ENCODE measurements around the gene SUPT20HL1.
A peak's percentile ranks its signal among the peaks of the same experiment; 100 is the strongest.
"Not testable (repeated sequence)": the region's sequence is repeated elsewhere in the genome, so short reads cannot be mapped to it uniquely, and the experiment has no call there.

The SUPT20HL1 gene

GRCh38 chrX:24376403-24376802, 16.0 kb downstream of the SUPT20HL1 start:
- Mint-ChIP-seq H3K4me1 (peaks cover 3% of the 10 kb centered on the region), H3K9me3 (no peaks in the 10 kb centered on the region), H3K36me3 (no peaks in the 10 kb centered on the region), H3K27ac (no peak overlapping the region), H3K4me3 (no peak overlapping the region)
- ATAC-seq = no peak
- DNase-seq (ENCODE audit: low spot score in 2 of 2) = no peak

- no peak overlapping the region for H3K27ac Mint-ChIP-seq
- ATAC-seq (no peak), DNase-seq (ENCODE audit: low spot score in 2 of 2) (no peak)
- no peaks in the 10 kb centered on the region for H3K4me1 Mint-ChIP-seq
- no peak overlapping the region for H3K4me3 Mint-ChIP-seq
- H3K36me3 Mint-ChIP-seq = no peaks in the 10 kb centered on the region
- H3K9me3 Mint-ChIP-seq = no peaks in the 10 kb centered on the region
These were observed 16.8 kb downstream of the SUPT20HL1 start for GRCh38 chrX:24377195-24377594.

GRCh38 chrX:24377911-24378468, 17.6 kb downstream of the SUPT20HL1 start:
- Mint-ChIP-seq H3K4me1 (no peaks in the 10 kb centered on the region), H3K9me3 (no peaks in the 10 kb centered on the region), H3K36me3 (no peaks in the 10 kb centered on the region), H3K4me3 (no peak overlapping the region), H3K27ac (no peak overlapping the region)
- no peak for ATAC-seq
- DNase-seq (ENCODE audit: low spot score in 2 of 2) = no peak

- H3K4me1 Mint-ChIP-seq = no peaks in the 10 kb centered on the region
- no peak overlapping the region for H3K27ac Mint-ChIP-seq
- H3K4me3 Mint-ChIP-seq = no peak overlapping the region
- H3K9me3 Mint-ChIP-seq = no peaks in the 10 kb centered on the region
- H3K36me3 Mint-ChIP-seq = no peaks in the 10 kb centered on the region
- DNase-seq (ENCODE audit: low spot score in 2 of 2) = no peak
- ATAC-seq = no peak
These were observed 18.3 kb downstream of the SUPT20HL1 start for GRCh38 chrX:24378706-24379105.

- Mint-ChIP-seq H3K9me3 (no peaks in the 10 kb centered on the region), H3K4me1 (no peaks in the 10 kb centered on the region), H3K36me3 (no peaks in the 10 kb centered on the region)
These were observed 20.1 kb downstream of the SUPT20HL1 start for GRCh38 chrX:24380262-24381187.

GRCh38 chrX:24382315-24382714, 21.9 kb downstream of the SUPT20HL1 start:
- H3K9me3 Mint-ChIP-seq; ATAC-seq; H3K36me3 Mint-ChIP-seq; H3K4me3 Mint-ChIP-seq; H3K4me1 Mint-ChIP-seq; H3K27ac Mint-ChIP-seq; DNase-seq (ENCODE audit: low spot score in 2 of 2): not testable (repeated sequence)

More at GRCh38 chrX:24380262-24381187, 20.1 kb downstream of the SUPT20HL1 start:
- Mint-ChIP-seq H3K27ac (no peak overlapping the region), H3K4me3 (no peak overlapping the region)
- ATAC-seq (no peak), DNase-seq (ENCODE audit: low spot score in 2 of 2) (no peak)

GRCh38 chrX:24387724-24388123, 27.3 kb downstream of the SUPT20HL1 start:
- Mint-ChIP-seq H3K36me3 (no peaks in the 10 kb centered on the region), H3K4me3 (no peak overlapping the region), H3K27ac (no peak overlapping the region), H3K4me1 (no peaks in the 10 kb centered on the region), H3K9me3 (no peaks in the 10 kb centered on the region)
- DNase-seq (ENCODE audit: low spot score in 2 of 2) (no peak), ATAC-seq (no peak)

- no peak for DNase-seq (ENCODE audit: low spot score in 2 of 2)
- Mint-ChIP-seq H3K27ac (no peak overlapping the region), H3K4me1 (no peaks in the 10 kb centered on the region), H3K36me3 (no peaks in the 10 kb centered on the region), H3K9me3 (no peaks in the 10 kb centered on the region), H3K4me3 (no peak overlapping the region)
- ATAC-seq = no peak
These were observed 30.9 kb downstream of the SUPT20HL1 start for GRCh38 chrX:24391389-24391788.

- Mint-ChIP-seq H3K4me3 (no peak overlapping the region), H3K9me3 (no peaks in the 10 kb centered on the region), H3K36me3 (no peaks in the 10 kb centered on the region), H3K4me1 (no peaks in the 10 kb centered on the region), H3K27ac (no peak overlapping the region)
- DNase-seq (ENCODE audit: low spot score in 2 of 2) = no peak
- no peak for ATAC-seq
These were observed 31.4 kb downstream of the SUPT20HL1 start for GRCh38 chrX:24391843-24392242.

- H3K4me3 Mint-ChIP-seq = no peak overlapping the region
- ATAC-seq (no peak), DNase-seq (ENCODE audit: low spot score in 2 of 2) (no peak)
- H3K4me1 Mint-ChIP-seq = no peaks in the 10 kb centered on the region
- H3K36me3 Mint-ChIP-seq = no peaks in the 10 kb centered on the region
- H3K9me3 Mint-ChIP-seq = no peaks in the 10 kb centered on the region
- H3K27ac Mint-ChIP-seq = no peak overlapping the region
These were observed 32.3 kb downstream of the SUPT20HL1 start for GRCh38 chrX:24392709-24393108.

- ATAC-seq (peak; percentile 76), DNase-seq (ENCODE audit: low spot score in 2 of 2) (peak; percentile 24 to 51)
- Mint-ChIP-seq H3K4me1 (no peaks in the 10 kb centered on the region), H3K4me3 (no peak overlapping the region), H3K36me3 (no peaks in the 10 kb centered on the region), H3K27ac (no peak overlapping the region), H3K9me3 (no peaks in the 10 kb centered on the region)
These were observed 35.3 kb downstream of the SUPT20HL1 start for GRCh38 chrX:24395775-24396174.

GRCh38 chrX:24396236-24396930, 35.9 kb downstream of the SUPT20HL1 start:
- H3K4me1 Mint-ChIP-seq = no peaks in the 10 kb centered on the region
- no peak overlapping the region for H3K27ac Mint-ChIP-seq
- no peaks in the 10 kb centered on the region for H3K9me3 Mint-ChIP-seq
- H3K36me3 Mint-ChIP-seq = no peaks in the 10 kb centered on the region
- ATAC-seq = no peak
- H3K4me3 Mint-ChIP-seq = no peak overlapping the region
- no peak for DNase-seq (ENCODE audit: low spot score in 2 of 2)

- no peak overlapping the region for H3K27ac Mint-ChIP-seq
- DNase-seq (ENCODE audit: low spot score in 2 of 2) (no peak), ATAC-seq (no peak)
- H3K9me3 Mint-ChIP-seq = no peaks in the 10 kb centered on the region
- no peaks in the 10 kb centered on the region for H3K36me3 Mint-ChIP-seq
- no peaks in the 10 kb centered on the region for H3K4me1 Mint-ChIP-seq
- H3K4me3 Mint-ChIP-seq = no peak overlapping the region
These were observed 36.5 kb downstream of the SUPT20HL1 start for GRCh38 chrX:24396931-24397279.

GRCh38 chrX:24398766-24399165, 38.3 kb downstream of the SUPT20HL1 start:
- no peak overlapping the region for H3K4me3 Mint-ChIP-seq
- no peaks in the 10 kb centered on the region for H3K36me3 Mint-ChIP-seq
- no peaks in the 10 kb centered on the region for H3K9me3 Mint-ChIP-seq
- DNase-seq (ENCODE audit: low spot score in 2 of 2) (no peak), ATAC-seq (no peak)
- no peak overlapping the region for H3K27ac Mint-ChIP-seq
- H3K4me1 Mint-ChIP-seq = no peaks in the 10 kb centered on the region

- ATAC-seq (peak; percentile 13), DNase-seq (ENCODE audit: low spot score in 2 of 2) (no peak)
- H3K27ac Mint-ChIP-seq = no peak overlapping the region
- H3K4me3 Mint-ChIP-seq = no peak overlapping the region
- no peaks in the 10 kb centered on the region for H3K4me1 Mint-ChIP-seq
- no peaks in the 10 kb centered on the region for H3K36me3 Mint-ChIP-seq
- no peaks in the 10 kb centered on the region for H3K9me3 Mint-ChIP-seq
These were observed 39.1 kb downstream of the SUPT20HL1 start for GRCh38 chrX:24399550-24399949.

- DNase-seq (ENCODE audit: low spot score in 2 of 2) (no peak), ATAC-seq (no peak)
- H3K36me3 Mint-ChIP-seq = no peaks in the 10 kb centered on the region
- H3K9me3 Mint-ChIP-seq = no peaks in the 10 kb centered on the region
- no peaks in the 10 kb centered on the region for H3K4me1 Mint-ChIP-seq
- H3K4me3 Mint-ChIP-seq = no peak overlapping the region
- no peak overlapping the region for H3K27ac Mint-ChIP-seq
These were observed 45.5 kb downstream of the SUPT20HL1 start for GRCh38 chrX:24405959-24406358.

Data from stimulated activated effector memory CD8-positive, alpha-beta T cell treated with anti-CD3 and anti-CD28 coated beads, Interleukin-12 subunit alpha, Interleukin-12 subunit beta, amount 100 ng/mL, for 72 hours (primary cell).